ENCODE data around the gene GATAD2B. TPM values are rescaled to one million over a fixed set of nuclear protein-coding genes. Genes with fewer than 3 reads are reported as not detected.

The GATAD2B gene
- total and polyA plus RNA-seq, 2 of the 4 experiments (the other 2 are of a cell fraction), result 3.8 to 6.2 TPM

DNA sequence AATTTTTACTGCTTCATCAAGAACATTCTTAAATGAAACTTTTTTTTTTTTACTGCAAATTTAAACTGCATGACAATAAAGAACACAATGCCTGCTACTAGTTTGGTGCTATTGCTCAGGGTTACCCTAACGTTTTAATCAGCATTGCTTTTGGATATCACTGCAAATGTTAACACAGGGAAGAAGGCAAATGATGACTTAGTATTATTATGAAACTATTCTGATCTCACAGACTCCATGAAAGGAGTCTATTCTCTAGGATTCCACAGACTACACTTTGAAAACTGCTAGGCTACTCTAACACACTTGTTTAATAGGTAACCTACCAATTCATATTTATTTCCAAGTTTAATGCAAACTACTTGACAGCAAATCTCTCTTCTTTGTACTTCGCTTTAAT is 49.8 kb downstream of the GATAD2B start:
- ATAC-seq (ENCODE audit: low read depth), result no peak
- H3K27ac ChIP-seq (ENCODE audit: insufficient read depth, low read length), result no peak overlapping the region
- no peak overlapping the region for H4K5ac ChIP-seq (ENCODE audit: low read depth, low read length)
- H2BK5ac ChIP-seq (ENCODE audit: low read depth, low read length, poor library complexity, severe bottlenecking), result no peak overlapping the region
- no peak overlapping the region for H3K18ac ChIP-seq (ENCODE audit: low read depth, low read length)
- no peak overlapping the region for H3K4ac ChIP-seq (ENCODE audit: low read depth, low read length)
- no peak overlapping the region for H3K23ac ChIP-seq (ENCODE audit: low read depth, low read length)
- peaks cover 16% of the 10 kb centered on the region for H4K20me1 ChIP-seq (ENCODE audit: insufficient read depth, low read length)
- H3K79me1 ChIP-seq (ENCODE audit: low read depth in 1 of 2, low read length in 2 of 2), result peaks cover 18 to 60% of the 10 kb centered on the region in 2 experiments
- TF ChIP-seq, protein P1, sequence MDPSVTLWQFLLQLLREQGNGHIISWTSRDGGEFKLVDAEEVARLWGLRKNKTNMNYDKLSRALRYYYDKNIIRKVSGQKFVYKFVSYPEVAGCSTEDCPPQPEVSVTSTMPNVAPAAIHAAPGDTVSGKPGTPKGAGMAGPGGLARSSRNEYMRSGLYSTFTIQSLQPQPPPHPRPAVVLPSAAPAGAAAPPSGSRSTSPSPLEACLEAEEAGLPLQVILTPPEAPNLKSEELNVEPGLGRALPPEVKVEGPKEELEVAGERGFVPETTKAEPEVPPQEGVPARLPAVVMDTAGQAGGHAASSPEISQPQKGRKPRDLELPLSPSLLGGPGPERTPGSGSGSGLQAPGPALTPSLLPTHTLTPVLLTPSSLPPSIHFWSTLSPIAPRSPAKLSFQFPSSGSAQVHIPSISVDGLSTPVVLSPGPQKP (IDR thresholded peaks at IDR 0.05; ENCODE audit: borderline replicate concordance, low read depth, low read length), result no peak
- TF ChIP-seq, protein P2, sequence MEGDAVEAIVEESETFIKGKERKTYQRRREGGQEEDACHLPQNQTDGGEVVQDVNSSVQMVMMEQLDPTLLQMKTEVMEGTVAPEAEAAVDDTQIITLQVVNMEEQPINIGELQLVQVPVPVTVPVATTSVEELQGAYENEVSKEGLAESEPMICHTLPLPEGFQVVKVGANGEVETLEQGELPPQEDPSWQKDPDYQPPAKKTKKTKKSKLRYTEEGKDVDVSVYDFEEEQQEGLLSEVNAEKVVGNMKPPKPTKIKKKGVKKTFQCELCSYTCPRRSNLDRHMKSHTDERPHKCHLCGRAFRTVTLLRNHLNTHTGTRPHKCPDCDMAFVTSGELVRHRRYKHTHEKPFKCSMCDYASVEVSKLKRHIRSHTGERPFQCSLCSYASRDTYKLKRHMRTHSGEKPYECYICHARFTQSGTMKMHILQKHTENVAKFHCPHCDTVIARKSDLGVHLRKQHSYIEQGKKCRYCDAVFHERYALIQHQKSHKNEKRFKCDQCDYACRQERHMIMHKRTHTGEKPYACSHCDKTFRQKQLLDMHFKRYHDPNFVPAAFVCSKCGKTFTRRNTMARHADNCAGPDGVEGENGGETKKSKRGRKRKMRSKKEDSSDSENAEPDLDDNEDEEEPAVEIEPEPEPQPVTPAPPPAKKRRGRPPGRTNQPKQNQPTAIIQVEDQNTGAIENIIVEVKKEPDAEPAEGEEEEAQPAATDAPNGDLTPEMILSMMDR (conservative IDR thresholded peaks at IDR 0.05; ENCODE audit: low read depth, low read length), result no peak
- no peak overlapping the region for H3K14ac ChIP-seq (replicated peaks; ENCODE audit: low read depth, low read length)
- no peak overlapping the region for H2AK9ac ChIP-seq (replicated peaks; ENCODE audit: low read depth, low read length, poor library complexity)
- in situ Hi-C loops (cut with MboI; ENCODE audit: low sequenced_read_pairs), result no loop called here
- ChIA-PET POLR2A (ENCODE audit: unreplicated experiment) (no interaction called here), CTCF (no interaction called here)
- H2AFZ ChIP-seq (replicated peaks; ENCODE audit: low read length, poor library complexity), result no peak overlapping the region
- no peak overlapping the region for H3K4me3 ChIP-seq (ENCODE audit: insufficient read depth, low read depth, low read length)
- no peak for DNase-seq
- H3K9me3 ChIP-seq (ENCODE audit: control insufficient read depth, insufficient read depth, low read length), result no peaks in the 10 kb centered on the region
- no peak overlapping the region for H2AK5ac ChIP-seq (ENCODE audit: low read depth, low read length)
- no TSS peak for BruUV-seq (replicated peaks)
- H2BK15ac ChIP-seq (ENCODE audit: low read depth, low read length), result no peak overlapping the region
- H3K27me3 ChIP-seq (ENCODE audit: control insufficient read depth, insufficient read depth, low read length), result no peaks in the 10 kb centered on the region
- no peak overlapping the region for H4K8ac ChIP-seq (ENCODE audit: low read depth in 2 of 2, low read length in 2 of 2)
- no CpG with 5 or more reads among the region's 2 CpGs for WGBS, 2 experiments (ENCODE audit: extremely low coverage in 2 of 2, insufficient read length in 1 of 2)
- no peak overlapping the region for H3K4me2 ChIP-seq (ENCODE audit: low read depth, low read length)
- 0 out of 2 replicates have a peak, but pooled peaks cover 2% of the 10 kb centered on the region for H3K9me1 ChIP-seq (ENCODE audit: insufficient read depth, low read length)
- H2BK20ac ChIP-seq (ENCODE audit: low read depth, low read length), result no peak overlapping the region
- H2BK120ac ChIP-seq (ENCODE audit: low read depth, low read length), result no peak overlapping the region
- dilution Hi-C loops (cut with HindIII; ENCODE audit: low sequenced_read_pairs, unreplicated experiment), result no loop called here
- H3K4me1 ChIP-seq (ENCODE audit: control insufficient read depth, insufficient read depth, low read length), result no peaks in the 10 kb centered on the region
- no peak overlapping the region for H4K91ac ChIP-seq (ENCODE audit: insufficient read depth, low read depth, low read length)
- intact Hi-C loops (cut with micrococcal nuclease), result no loop called here
- H3K9ac ChIP-seq (ENCODE audit: low read depth, low read length), result no peak overlapping the region
- H3K56ac ChIP-seq (ENCODE audit: extremely low read depth, insufficient read depth, low read length), result no peak overlapping the region
- peaks cover 6% of the 10 kb centered on the region; the same call in 1 of the 2 replicates for H3K36me3 ChIP-seq (ENCODE audit: control insufficient read depth, insufficient read depth, low read length)
